Breast epithelium (tissue), 3 donors: ENCODE results near the gene SIRPA.

Experiments
- POLR2A ChIP-seq: fragments of 450-650 bp; IDR thresholded peaks from one replicate; pipeline ENCODE4 v1.6.1; 2016; ENCODE audit warnings: antibody characterized with exemption, mild to moderate bottlenecking, moderate library complexity
- POLR2AphosphoS5 ChIP-seq, 3 donors: sonication (generic); formaldehyde crosslinking; IDR thresholded peaks; one replicate each; pipeline ENCODE4 v1.6.1; 2017; ENCODE audit warnings: antibody characterized with exemption in 3 of 3
- TF ChIP-seq, protein P1 (sequence below), 3 donors: fragments of 450-650 bp; IDR thresholded peaks; one replicate each; pipeline ENCODE4 v1.5.1; 2016 to 2017; ENCODE audit warnings: antibody characterized with exemption in 3 of 3, mild to moderate bottlenecking in 3 of 3, moderate library complexity in 3 of 3

- TF ChIP-seq, protein P1, sequence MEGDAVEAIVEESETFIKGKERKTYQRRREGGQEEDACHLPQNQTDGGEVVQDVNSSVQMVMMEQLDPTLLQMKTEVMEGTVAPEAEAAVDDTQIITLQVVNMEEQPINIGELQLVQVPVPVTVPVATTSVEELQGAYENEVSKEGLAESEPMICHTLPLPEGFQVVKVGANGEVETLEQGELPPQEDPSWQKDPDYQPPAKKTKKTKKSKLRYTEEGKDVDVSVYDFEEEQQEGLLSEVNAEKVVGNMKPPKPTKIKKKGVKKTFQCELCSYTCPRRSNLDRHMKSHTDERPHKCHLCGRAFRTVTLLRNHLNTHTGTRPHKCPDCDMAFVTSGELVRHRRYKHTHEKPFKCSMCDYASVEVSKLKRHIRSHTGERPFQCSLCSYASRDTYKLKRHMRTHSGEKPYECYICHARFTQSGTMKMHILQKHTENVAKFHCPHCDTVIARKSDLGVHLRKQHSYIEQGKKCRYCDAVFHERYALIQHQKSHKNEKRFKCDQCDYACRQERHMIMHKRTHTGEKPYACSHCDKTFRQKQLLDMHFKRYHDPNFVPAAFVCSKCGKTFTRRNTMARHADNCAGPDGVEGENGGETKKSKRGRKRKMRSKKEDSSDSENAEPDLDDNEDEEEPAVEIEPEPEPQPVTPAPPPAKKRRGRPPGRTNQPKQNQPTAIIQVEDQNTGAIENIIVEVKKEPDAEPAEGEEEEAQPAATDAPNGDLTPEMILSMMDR (IDR thresholded peaks at IDR 0.05) = no peak
- TF ChIP-seq POLR2A (no peak), POLR2AphosphoS5 (IDR thresholded peaks at IDR 0.05) (no peak)
These were observed 33.6 kb downstream of the SIRPA start for GRCh38 chr20:1928782-1929181.
